Retinal pigment epithelial cell (primary cell): Measurements from ENCODE around the gene GPR18.

ENCODE experiments used
- DNase-seq: peaks from one replicate; pipeline ENCODE4 v3.0.0-alpha.2; 2010; ENCODE audit warnings: low read depth
- H3K4me3 ChIP-seq: 2 replicates; pipeline ENCODE4 v1.5.1; 2011; ENCODE audit warnings: mild to moderate bottlenecking, low read length, control low read depth, moderate library complexity
- TF ChIP-seq, protein P1 (sequence below): conservative IDR thresholded peaks from 2 replicates; pipeline ENCODE4 v1.5.1; 2011; ENCODE audit warnings: low read depth, low read length, control low read depth, inconsistent platforms

GPR18 gene

DNA sequence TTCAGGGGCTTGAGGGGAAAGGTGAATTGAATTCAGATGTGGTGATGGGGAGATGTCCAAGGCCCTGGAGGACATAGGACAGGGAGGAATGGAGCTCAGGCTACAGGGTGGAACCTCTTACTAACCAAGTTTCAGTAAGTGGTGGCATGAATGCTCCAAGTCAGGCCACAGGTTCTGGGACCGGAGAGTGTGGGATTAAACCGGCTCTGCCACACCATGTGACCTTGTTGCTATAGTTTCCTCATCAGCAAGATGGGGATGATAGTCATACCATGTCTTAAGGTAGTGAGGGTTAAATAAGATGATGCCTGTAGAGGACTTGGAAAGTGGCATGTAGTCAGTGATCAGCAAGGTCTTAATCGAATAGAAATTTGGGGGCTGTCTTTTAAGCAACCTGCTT, 32.7 kb upstream of the GPR18 start:
- no peak for DNase-seq

DNA sequence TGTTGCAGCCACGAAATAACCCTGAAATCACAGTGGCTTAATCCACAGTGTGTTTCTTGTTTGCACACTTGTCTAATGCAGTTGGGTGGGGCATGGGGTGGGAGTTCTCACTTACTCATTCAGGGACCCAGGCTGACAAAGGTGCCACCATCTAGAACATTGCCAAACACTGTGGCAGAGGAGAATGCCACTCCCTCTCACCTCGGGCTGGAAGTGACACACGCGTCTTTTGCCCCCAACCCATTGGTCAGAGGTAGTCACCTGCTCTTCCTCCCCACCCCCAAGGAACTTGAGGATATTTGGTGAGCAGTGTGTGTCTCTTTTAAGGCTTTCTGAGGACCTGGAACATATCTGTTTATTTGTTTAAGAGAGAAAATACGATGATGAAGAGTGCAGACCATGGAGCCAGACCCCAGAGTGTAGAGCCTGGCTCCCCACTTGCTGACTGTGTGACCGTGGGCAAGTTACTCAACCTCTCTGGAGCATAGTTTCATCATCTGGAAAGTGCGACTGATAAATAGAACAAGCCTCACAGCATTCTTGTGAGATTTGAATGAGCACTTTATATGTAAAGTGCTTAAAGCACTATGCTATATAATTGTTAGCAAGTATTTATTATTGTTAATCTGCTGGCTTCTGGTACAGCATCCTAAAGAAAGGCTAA, 31.6 kb upstream of the GPR18 start:
- no peak overlapping the region for H3K4me3 ChIP-seq
- no peak for DNase-seq
- TF ChIP-seq, protein P1, sequence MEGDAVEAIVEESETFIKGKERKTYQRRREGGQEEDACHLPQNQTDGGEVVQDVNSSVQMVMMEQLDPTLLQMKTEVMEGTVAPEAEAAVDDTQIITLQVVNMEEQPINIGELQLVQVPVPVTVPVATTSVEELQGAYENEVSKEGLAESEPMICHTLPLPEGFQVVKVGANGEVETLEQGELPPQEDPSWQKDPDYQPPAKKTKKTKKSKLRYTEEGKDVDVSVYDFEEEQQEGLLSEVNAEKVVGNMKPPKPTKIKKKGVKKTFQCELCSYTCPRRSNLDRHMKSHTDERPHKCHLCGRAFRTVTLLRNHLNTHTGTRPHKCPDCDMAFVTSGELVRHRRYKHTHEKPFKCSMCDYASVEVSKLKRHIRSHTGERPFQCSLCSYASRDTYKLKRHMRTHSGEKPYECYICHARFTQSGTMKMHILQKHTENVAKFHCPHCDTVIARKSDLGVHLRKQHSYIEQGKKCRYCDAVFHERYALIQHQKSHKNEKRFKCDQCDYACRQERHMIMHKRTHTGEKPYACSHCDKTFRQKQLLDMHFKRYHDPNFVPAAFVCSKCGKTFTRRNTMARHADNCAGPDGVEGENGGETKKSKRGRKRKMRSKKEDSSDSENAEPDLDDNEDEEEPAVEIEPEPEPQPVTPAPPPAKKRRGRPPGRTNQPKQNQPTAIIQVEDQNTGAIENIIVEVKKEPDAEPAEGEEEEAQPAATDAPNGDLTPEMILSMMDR, result no peak

More for the DNA sequence above, 32.7 kb upstream of the GPR18 start:
- TF ChIP-seq, protein P1, result no peak
- no peak overlapping the region for H3K4me3 ChIP-seq

DNA sequence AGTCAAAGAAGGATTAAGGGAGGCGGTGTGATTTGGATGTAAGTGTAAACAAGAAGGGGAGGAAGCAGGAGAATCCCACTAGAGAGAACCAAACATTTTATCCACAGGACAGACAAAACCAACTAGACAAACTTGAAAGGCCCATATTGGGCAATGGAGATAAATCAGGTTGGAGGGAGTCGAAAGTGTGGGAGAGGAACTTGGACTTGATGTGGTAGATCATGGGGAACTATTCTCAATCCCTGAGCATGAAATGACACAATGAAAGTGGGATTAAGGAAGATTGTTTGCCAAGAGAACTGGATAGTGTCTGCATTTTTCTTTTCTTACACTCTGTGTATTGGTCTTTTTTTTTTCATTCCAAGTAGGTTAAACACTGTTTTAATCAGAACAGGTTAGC, 31.1 kb upstream of the GPR18 start:
- TF ChIP-seq, protein P1, result no peak
- H3K4me3 ChIP-seq, result no peak overlapping the region
- no peak for DNase-seq

DNA sequence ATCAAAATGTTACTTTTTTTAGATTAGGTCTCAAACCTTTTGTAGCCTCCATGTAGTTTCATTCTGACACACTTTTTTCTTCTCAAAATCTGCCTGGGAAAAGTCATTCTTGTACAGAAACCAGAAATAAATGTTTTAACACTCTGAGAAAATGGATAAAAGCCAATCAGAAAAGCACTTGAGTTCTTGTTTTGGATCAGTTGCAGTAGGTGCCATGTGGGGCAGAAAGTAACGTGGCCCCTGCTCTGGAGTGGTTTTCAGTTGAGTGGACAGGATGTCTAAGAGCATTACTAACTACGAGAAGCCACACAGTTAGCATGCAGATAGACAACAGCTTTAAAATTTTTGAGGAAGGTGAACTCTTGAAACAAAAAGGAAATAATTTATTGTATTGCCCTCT, 29.9 kb upstream of the GPR18 start:
- no peak for DNase-seq
- TF ChIP-seq, protein P1, result no peak
- H3K4me3 ChIP-seq, result no peak overlapping the region

DNA sequence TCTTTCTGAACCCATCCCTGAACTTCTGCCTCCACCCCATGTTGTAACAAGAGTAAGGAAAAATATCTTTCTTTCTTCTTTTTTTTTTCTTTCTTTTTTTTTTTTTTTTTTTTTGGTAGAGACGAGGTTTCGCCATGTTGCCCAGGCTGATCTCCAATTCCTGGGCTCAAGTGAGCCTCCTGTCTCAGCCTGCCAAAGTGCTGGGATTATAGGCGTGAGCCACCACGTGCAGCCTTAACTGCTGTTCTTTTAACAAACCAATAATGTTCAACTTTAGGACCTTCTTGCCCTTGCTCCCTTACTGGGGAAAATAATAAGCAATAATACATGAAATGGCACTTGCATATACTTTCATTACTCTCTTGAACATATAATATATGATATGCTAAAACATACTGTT, 29.4 kb upstream of the GPR18 start:
- no peak for DNase-seq
- H3K4me3 ChIP-seq, result no peak overlapping the region
- TF ChIP-seq, protein P1, result no peak

DNA sequence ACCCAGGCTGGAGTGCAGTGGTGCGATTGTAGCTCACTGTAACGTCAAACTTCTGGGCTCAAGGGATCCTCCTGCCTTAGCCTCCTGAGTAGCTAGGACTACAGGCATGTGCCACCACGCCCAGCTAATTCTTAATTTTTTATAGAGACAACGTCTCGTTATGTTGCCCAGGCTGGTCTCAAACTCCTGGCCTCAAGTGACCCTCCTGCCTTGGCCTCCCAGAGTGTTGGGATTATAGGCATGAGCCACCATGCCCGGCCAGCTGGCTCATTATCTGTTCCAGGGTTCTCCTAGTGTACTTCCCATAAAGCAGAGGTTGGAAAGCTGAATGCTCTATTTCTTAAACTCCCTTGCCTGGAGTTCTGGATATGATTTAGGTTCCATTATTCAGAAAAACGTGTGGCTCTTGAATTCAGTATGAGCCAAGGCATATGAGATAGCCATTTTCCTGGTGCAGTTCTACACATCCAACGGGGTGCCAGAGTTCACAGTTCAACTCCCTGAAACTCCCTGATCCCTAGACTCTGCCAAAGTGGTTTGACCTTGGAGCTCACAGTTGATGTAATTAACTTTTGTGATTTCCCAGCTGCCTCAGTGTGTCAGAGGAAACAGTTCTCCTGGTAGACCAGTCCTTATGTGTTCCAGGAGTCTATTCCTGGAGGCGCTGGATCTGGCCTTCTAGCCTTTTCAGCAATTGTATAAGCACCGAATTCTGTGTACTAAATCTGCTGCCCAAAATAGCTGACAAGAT, 27.4 kb upstream of the GPR18 start:
- H3K4me3 ChIP-seq, result no peak overlapping the region
- DNase-seq, result no peak
- TF ChIP-seq, protein P1, result no peak
